Activated CD4-positive, alpha-beta T cell treated with anti-CD3 and anti-CD28 coated beads for 36 hours (primary cell): ENCODE data around the gene MFAP2. TPM values are rescaled to one million over a fixed set of nuclear protein-coding genes. Genes with fewer than 3 reads are reported as not detected.

Experiments
- ATAC-seq: fragments of 200-7000 bp; cut with Tn5 transposase; one replicate; pipeline ENCODE4 v1.10.0; 2021; ENCODE audit warnings: mild to moderate bottlenecking, moderate library complexity
- CTCF ChIA-PET: fragments of 350-600 bp; sonication (Branson Sonifier 250); formaldehyde crosslinking; loops from one replicate; lab custom pipeline; 2021; ENCODE audit warnings: antibody characterized with exemption; lab: Charles Lee
- POLR2A ChIA-PET: fragments of 350-600 bp; sonication (Branson Sonifier 250); formaldehyde crosslinking; loops from one replicate; lab custom pipeline; 2021; ENCODE audit warnings: antibody characterized with exemption, inconsistent platforms; lab: Charles Lee
- DNase-seq: peaks from one replicate; pipeline ENCODE4 v3.0.0-alpha.2; 2020
- H3K27ac Mint-ChIP-seq: one replicate; pipeline ENCODE4 v1.8.0; 2021; ENCODE audit warnings: mixed read lengths
- H3K27me3 Mint-ChIP-seq: one replicate; pipeline ENCODE4 v1.8.0; 2021; ENCODE audit warnings: mixed read lengths
- H3K36me3 Mint-ChIP-seq: one replicate; pipeline ENCODE4 v1.8.0; 2021; ENCODE audit warnings: low read depth, mixed read lengths
- H3K4me1 Mint-ChIP-seq: one replicate; pipeline ENCODE4 v1.8.0; 2021; ENCODE audit warnings: mixed read lengths
- H3K4me3 Mint-ChIP-seq: one replicate; pipeline ENCODE4 v1.8.0; 2021; ENCODE audit warnings: mild to moderate bottlenecking, moderate library complexity, mixed read lengths
- H3K9me3 Mint-ChIP-seq: one replicate; pipeline ENCODE4 v1.8.0; 2021; ENCODE audit warnings: low read depth, mixed read lengths
- intact Hi-C, 2 experiments: fragments of 100-400 bp; cut with DNase I in 1 of 2; cut with micrococcal nuclease in 1 of 2; formaldehyde crosslinking; loops; one replicate each; pipeline versions ENCODE4 v1.14.2 to v1.15.1; 2022 to 2024; cut with DNase I, micrococcal nuclease
- total RNA-seq, 2 experiments: library from RNA; stranded (reverse); gene quantifications; one replicate each; pipeline ENCODE4 v1.2.3, GENCODE V29; 2021

The MFAP2 gene
- total RNA-seq, 2 experiments from 2014 or later, result not detected

- ATAC-seq (no peak), DNase-seq (no peak)
- Mint-ChIP-seq H3K27me3 (no peaks in the 10 kb centered on the region), H3K4me1 (peaks cover 8% of the 10 kb centered on the region), H3K4me3 (no peak overlapping the region), H3K9me3 (no peaks in the 10 kb centered on the region), H3K27ac (no peak overlapping the region), H3K36me3 (peaks cover 19% of the 10 kb centered on the region)
- ChIA-PET CTCF (no interaction called here), POLR2A (no interaction called here)
- intact Hi-C loops, result no loop called here
Observed at GRCh38 chr1:17017435-17017834, 37.0 kb upstream of the MFAP2 start.

- ATAC-seq, result no peak
- H3K9me3 Mint-ChIP-seq, result no peaks in the 10 kb centered on the region
- no peak overlapping the region for H3K27ac Mint-ChIP-seq
- intact Hi-C loops, result no loop called here
- no peak for DNase-seq
- peaks cover 13% of the 10 kb centered on the region for H3K4me1 Mint-ChIP-seq
- H3K36me3 Mint-ChIP-seq, result peaks cover 19% of the 10 kb centered on the region
- POLR2A ChIA-PET, result no interaction called here
- H3K4me3 Mint-ChIP-seq, result no peak overlapping the region
- H3K27me3 Mint-ChIP-seq, result no peaks in the 10 kb centered on the region
- CTCF ChIA-PET, result no interaction called here
Observed at GRCh38 chr1:17016317-17016661, 35.9 kb upstream of the MFAP2 start.

GRCh38 chr1:17014671-17015567 lies 34.5 kb upstream of the MFAP2 start:
- intact Hi-C loops, result loop anchor here in 1 of 2 experiments (5.0 kb wide), 1 partner anchor 422 kb away; the partner anchor contains the start of gene RCC2
- CTCF ChIA-PET, result no interaction called here
- Mint-ChIP-seq H3K27ac (no peak overlapping the region), H3K36me3 (peaks cover 14% of the 10 kb centered on the region), H3K27me3 (no peaks in the 10 kb centered on the region), H3K4me3 (no peak overlapping the region), H3K9me3 (no peaks in the 10 kb centered on the region), H3K4me1 (peaks cover 24% of the 10 kb centered on the region)
- ATAC-seq (no peak), DNase-seq (no peak)
- POLR2A ChIA-PET, result interaction anchor here (0.6 kb wide), 1 partner anchor 306 kb away, joined by 4 read pairs; no protein-coding TSS in a partner anchor

GRCh38 chr1:17013491-17014320 lies 33.3 kb upstream of the MFAP2 start:
- Mint-ChIP-seq H3K4me1 (peaks cover 20% of the 10 kb centered on the region), H3K36me3 (peaks cover 5% of the 10 kb centered on the region), H3K27ac (no peak overlapping the region), H3K9me3 (no peaks in the 10 kb centered on the region), H3K27me3 (no peaks in the 10 kb centered on the region), H3K4me3 (no peak overlapping the region)
- ATAC-seq, result no peak
- DNase-seq, result no peak
- CTCF ChIA-PET, result interaction anchor here (0.6 to 1.1 kb wide), 4 partner anchors 10 to 62 kb away, joined by 3 to 5 read pairs (median 3); no protein-coding TSS in a partner anchor
- POLR2A ChIA-PET, result interaction anchor here (0.6 kb wide), 1 partner anchor 304 kb away, joined by 4 read pairs; no protein-coding TSS in a partner anchor
- intact Hi-C loops, result loop anchor here in 1 of 2 experiments (5.0 kb wide), 1 partner anchor 424 kb away; the partner anchor contains the start of gene RCC2

- Mint-ChIP-seq H3K4me1 (peaks cover 20% of the 10 kb centered on the region), H3K27ac (no peak overlapping the region), H3K27me3 (no peaks in the 10 kb centered on the region), H3K36me3 (no peaks in the 10 kb centered on the region), H3K9me3 (no peaks in the 10 kb centered on the region), H3K4me3 (no peak overlapping the region)
- intact Hi-C loops, result loop anchor here in 1 of 2 experiments (5.0 kb wide), 1 partner anchor 424 kb away; the partner anchor contains the start of gene RCC2
- CTCF ChIA-PET, result interaction anchor here (0.6 to 1.1 kb wide), 3 partner anchors 11 to 62 kb away, joined by 3 to 5 read pairs (median 3); no protein-coding TSS in a partner anchor
- DNase-seq, result no peak
- POLR2A ChIA-PET, result no interaction called here
- ATAC-seq, result no peak
Observed at GRCh38 chr1:17012775-17013490, 32.5 kb upstream of the MFAP2 start.

- CTCF ChIA-PET, result no interaction called here
- H3K27me3 Mint-ChIP-seq, result no peaks in the 10 kb centered on the region
- H3K9me3 Mint-ChIP-seq, result no peaks in the 10 kb centered on the region
- ATAC-seq, result peak; percentile 99
- peak within 1 kb of the TSS; percentile 79 for H3K4me3 Mint-ChIP-seq
- H3K4me1 Mint-ChIP-seq, result peaks cover 20% of the 10 kb centered on the region
- POLR2A ChIA-PET, result no interaction called here
- peak; percentile 90 for DNase-seq
- H3K36me3 Mint-ChIP-seq, result no peaks in the 10 kb centered on the region
- intact Hi-C loops, result loop anchor here (1.0 to 5.0 kb wide), 5 partner anchors 43 to 426 kb away; partner anchors contain the start of genes SDHB (in 2 of the 2) and RCC2 (in 1 of the 2)
- peak within 1 kb of the TSS; percentile 55 for H3K27ac Mint-ChIP-seq
Observed at GRCh38 chr1:17011439-17012307, 31.3 kb upstream of the MFAP2 start, which contains the start of gene ATP13A2. ATP13A2 (minus strand) TSS chr1:17011928; CDS start chr1:17011738, 190 bp downstream.

GRCh38 chr1:17011092-17011438 lies 30.6 kb upstream of the MFAP2 start:
- Mint-ChIP-seq H3K27me3 (no peaks in the 10 kb centered on the region), H3K27ac (peak overlapping the region; percentile 55), H3K4me3 (peak overlapping the region; percentile 79), H3K9me3 (no peaks in the 10 kb centered on the region), H3K4me1 (peaks cover 20% of the 10 kb centered on the region), H3K36me3 (no peaks in the 10 kb centered on the region)
- ChIA-PET POLR2A (interaction anchor here (0.6 kb wide), 1 partner anchor 95 kb away, joined by 3 read pairs; no protein-coding TSS in a partner anchor), CTCF (interaction anchor here (1.4 kb wide), 1 partner anchor 51 kb away, joined by 5 read pairs; no protein-coding TSS in a partner anchor)
- no peak for ATAC-seq
- intact Hi-C loops, result loop anchor here (1.0 to 5.0 kb wide), 5 partner anchors 43 to 426 kb away; partner anchors contain the start of genes SDHB (in 2 of the 2) and RCC2 (in 1 of the 2)
- DNase-seq, result no peak

GRCh38 chr1:17009706-17010105 lies 29.3 kb upstream of the MFAP2 start:
- DNase-seq, result no peak
- H3K27ac Mint-ChIP-seq, result no peak overlapping the region
- no peaks in the 10 kb centered on the region for H3K27me3 Mint-ChIP-seq
- ATAC-seq, result no peak
- H3K4me3 Mint-ChIP-seq, result no peak overlapping the region
- H3K36me3 Mint-ChIP-seq, result no peaks in the 10 kb centered on the region
- H3K9me3 Mint-ChIP-seq, result no peaks in the 10 kb centered on the region
- H3K4me1 Mint-ChIP-seq, result peaks cover 20% of the 10 kb centered on the region
- ChIA-PET CTCF (interaction anchor here (0.9 to 1.4 kb wide), 2 partner anchors 38 to 49 kb away, joined by 3 to 5 read pairs; no protein-coding TSS in a partner anchor), POLR2A (interaction anchor here (0.6 to 1.0 kb wide), 2 partner anchors 49 to 105 kb away, joined by 3 read pairs; no protein-coding TSS in a partner anchor)
- intact Hi-C loops, result loop anchor here (2.0 to 5.0 kb wide), 3 partner anchors 47 to 428 kb away; partner anchors contain the start of gene RCC2 (in 1 of the 2)

GRCh38 chr1:17008208-17008855 lies 27.9 kb upstream of the MFAP2 start:
- POLR2A ChIA-PET, result no interaction called here
- H3K9me3 Mint-ChIP-seq, result no peaks in the 10 kb centered on the region
- no peak overlapping the region for H3K27ac Mint-ChIP-seq
- DNase-seq, result no peak
- H3K4me1 Mint-ChIP-seq, result peaks cover 20% of the 10 kb centered on the region
- H3K4me3 Mint-ChIP-seq, result no peak overlapping the region
- CTCF ChIA-PET, result no interaction called here
- no peaks in the 10 kb centered on the region for H3K27me3 Mint-ChIP-seq
- intact Hi-C loops, result loop anchor here in 1 of 2 experiments (5.0 kb wide), 1 partner anchor 46 kb away; no protein-coding TSS in a partner anchor
- no peaks in the 10 kb centered on the region for H3K36me3 Mint-ChIP-seq
- no peak for ATAC-seq
